Measurements from ENCODE around the gene PRIM1. TPM values are rescaled to one million over a fixed set of nuclear protein-coding genes. Genes with fewer than 3 reads are reported as not detected.

PRIM1 gene
- total and polyA plus RNA-seq, 12 donors: 0.78 to 9.1 (median 4.3) TPM

DNA sequence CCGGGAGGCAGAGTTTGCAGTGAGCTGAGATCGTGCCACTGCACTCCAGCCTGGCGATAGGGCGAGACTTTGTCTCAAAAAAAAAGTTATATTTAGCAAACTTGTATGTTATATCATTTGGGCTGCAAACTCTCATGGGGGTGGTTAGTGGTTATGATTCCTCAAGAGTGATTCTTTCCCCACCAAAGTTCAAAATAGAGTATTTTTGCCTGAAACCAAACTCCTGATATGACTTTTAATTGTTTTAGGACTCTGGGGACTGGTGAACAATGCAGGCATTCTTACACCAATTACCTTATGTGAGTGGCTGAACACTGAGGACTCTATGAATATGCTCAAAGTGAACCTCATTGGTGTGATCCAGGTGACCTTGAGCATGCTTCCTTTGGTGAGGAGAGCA, 29.6 kb upstream of the PRIM1 start:
- Histone ChIP-seq H3K4me1 (replicated peaks in 1 of 2) (no peaks in the 10 kb centered on the region), H3K27ac (no peak overlapping the region), H3K27me3 (no peaks in the 10 kb centered on the region), H3K9me3 (replicated peaks in 1 of 3) (no peaks in the 10 kb centered on the region), H3K36me3 (replicated peaks in 1 of 2) (no peaks in the 10 kb centered on the region), H3K4me3 (no peak overlapping the region)
- WGBS, 4 donors: 85 to 94% (median 89%) methylated on average over 4 of the region's 4 CpGs
- TF ChIP-seq, protein P1, sequence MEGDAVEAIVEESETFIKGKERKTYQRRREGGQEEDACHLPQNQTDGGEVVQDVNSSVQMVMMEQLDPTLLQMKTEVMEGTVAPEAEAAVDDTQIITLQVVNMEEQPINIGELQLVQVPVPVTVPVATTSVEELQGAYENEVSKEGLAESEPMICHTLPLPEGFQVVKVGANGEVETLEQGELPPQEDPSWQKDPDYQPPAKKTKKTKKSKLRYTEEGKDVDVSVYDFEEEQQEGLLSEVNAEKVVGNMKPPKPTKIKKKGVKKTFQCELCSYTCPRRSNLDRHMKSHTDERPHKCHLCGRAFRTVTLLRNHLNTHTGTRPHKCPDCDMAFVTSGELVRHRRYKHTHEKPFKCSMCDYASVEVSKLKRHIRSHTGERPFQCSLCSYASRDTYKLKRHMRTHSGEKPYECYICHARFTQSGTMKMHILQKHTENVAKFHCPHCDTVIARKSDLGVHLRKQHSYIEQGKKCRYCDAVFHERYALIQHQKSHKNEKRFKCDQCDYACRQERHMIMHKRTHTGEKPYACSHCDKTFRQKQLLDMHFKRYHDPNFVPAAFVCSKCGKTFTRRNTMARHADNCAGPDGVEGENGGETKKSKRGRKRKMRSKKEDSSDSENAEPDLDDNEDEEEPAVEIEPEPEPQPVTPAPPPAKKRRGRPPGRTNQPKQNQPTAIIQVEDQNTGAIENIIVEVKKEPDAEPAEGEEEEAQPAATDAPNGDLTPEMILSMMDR (IDR thresholded peaks at IDR 0.05): no peak
- no peak for TF ChIP-seq POLR2A (IDR thresholded peaks at IDR 0.05)
- DNase-seq: no peak
- intact Hi-C loops (cut with DNase I): no loop called here

DNA sequence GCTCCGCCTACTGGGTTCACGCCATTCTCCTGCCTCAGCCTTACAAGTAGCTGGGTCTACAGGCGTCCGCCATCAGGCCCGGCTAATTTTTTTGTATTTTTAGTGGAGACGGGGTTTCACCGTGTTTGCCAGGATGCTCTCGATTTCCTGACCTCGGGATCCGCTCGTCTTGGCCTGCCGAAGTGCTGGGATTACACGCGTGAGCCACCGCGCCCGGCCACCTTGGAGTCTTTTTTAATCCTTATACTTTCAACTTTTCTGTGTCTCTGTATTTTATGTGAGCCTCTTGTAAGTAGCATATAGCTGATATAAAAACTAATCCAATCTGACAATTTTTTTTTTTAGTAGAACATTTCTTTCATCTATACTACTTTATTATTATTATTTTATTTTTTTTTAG, 26.6 kb upstream of the PRIM1 start:
- no peak overlapping the region for H3K4me3 ChIP-seq
- 95 to 98% (median 97%) methylated on average over 17 of the region's 17 CpGs for WGBS, 4 donors
- DNase-seq: no peak
- no peaks in the 10 kb centered on the region for H3K27me3 ChIP-seq
- H3K4me1 ChIP-seq (replicated peaks in 1 of 2): no peaks in the 10 kb centered on the region
- intact Hi-C loops (cut with DNase I): no loop called here
- TF ChIP-seq POLR2A (IDR thresholded peaks at IDR 0.05): no peak
- TF ChIP-seq, protein P1 (IDR thresholded peaks at IDR 0.05): no peak
- no peak overlapping the region for H3K27ac ChIP-seq
- no peaks in the 10 kb centered on the region for H3K36me3 ChIP-seq (replicated peaks in 1 of 2)
- no peaks in the 10 kb centered on the region for H3K9me3 ChIP-seq (replicated peaks in 1 of 3)

DNA sequence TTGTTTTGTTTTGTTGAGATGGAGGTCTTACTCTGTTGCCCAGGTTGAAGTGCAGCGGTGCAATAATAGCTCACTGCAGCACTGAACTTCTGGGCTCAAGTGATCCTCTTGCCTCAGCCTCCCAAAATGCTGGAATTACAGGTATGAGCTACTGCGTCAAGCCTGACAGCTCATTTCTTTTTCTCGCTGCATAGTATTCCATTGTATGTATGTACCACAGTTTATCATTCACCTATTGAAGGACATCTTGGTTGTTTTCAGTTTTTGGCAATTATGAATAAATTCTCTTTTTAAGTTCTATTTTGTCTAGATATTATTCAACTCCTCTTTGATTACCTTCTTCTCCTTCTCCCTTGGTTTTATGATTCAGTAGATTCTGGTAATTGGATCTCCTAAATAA, 24.5 kb upstream of the PRIM1 start:
- WGBS, 4 donors: 96 to 99% (median 98%) methylated on average over 3 of the region's 3 CpGs
- no peak for TF ChIP-seq POLR2A (IDR thresholded peaks at IDR 0.05)
- TF ChIP-seq, protein P1 (IDR thresholded peaks at IDR 0.05): no peak
- H3K4me3 ChIP-seq: no peak overlapping the region
- H3K36me3 ChIP-seq (replicated peaks in 1 of 2): no peaks in the 10 kb centered on the region
- H3K4me1 ChIP-seq (replicated peaks in 1 of 2): no peaks in the 10 kb centered on the region
- H3K27ac ChIP-seq: no peak overlapping the region
- no peak for DNase-seq
- no peaks in the 10 kb centered on the region for H3K27me3 ChIP-seq
- H3K9me3 ChIP-seq (replicated peaks in 1 of 3): no peaks in the 10 kb centered on the region
- intact Hi-C loops (cut with DNase I): no loop called here

DNA sequence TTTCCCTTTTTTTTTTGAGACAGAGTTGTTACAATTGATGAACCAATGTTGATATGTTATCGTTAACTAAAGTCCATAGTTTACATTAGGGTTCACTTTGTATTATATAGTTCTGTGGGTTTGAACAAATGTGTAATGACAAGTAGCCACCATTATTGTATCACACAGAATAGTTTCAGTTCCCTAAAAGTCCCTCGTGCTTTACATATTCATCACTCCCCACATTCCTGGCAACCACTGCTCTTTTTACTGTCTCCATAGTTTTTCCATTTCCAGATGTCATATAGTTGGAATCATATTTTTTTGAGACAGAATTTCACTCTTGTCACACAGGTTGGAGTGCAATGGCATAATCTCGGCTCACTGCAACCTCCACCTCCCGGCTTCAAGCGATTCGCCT, 23.5 kb upstream of the PRIM1 start:
- TF ChIP-seq POLR2A (IDR thresholded peaks at IDR 0.05): no peak
- TF ChIP-seq, protein P1 (IDR thresholded peaks at IDR 0.05): no peak
- 90 to 93% (median 92%) methylated on average over 6 of the region's 6 CpGs for WGBS, 4 donors
- H3K9me3 ChIP-seq (replicated peaks in 1 of 3): no peaks in the 10 kb centered on the region
- no peaks in the 10 kb centered on the region for H3K4me1 ChIP-seq (replicated peaks in 1 of 2)
- no peak overlapping the region for H3K4me3 ChIP-seq
- no peak overlapping the region for H3K27ac ChIP-seq
- no peaks in the 10 kb centered on the region for H3K36me3 ChIP-seq (replicated peaks in 1 of 2)
- intact Hi-C loops (cut with DNase I): no loop called here
- DNase-seq: no peak
- no peaks in the 10 kb centered on the region for H3K27me3 ChIP-seq
